Measurements from ENCODE around the gene GYG2.

GYG2 gene

DNA sequence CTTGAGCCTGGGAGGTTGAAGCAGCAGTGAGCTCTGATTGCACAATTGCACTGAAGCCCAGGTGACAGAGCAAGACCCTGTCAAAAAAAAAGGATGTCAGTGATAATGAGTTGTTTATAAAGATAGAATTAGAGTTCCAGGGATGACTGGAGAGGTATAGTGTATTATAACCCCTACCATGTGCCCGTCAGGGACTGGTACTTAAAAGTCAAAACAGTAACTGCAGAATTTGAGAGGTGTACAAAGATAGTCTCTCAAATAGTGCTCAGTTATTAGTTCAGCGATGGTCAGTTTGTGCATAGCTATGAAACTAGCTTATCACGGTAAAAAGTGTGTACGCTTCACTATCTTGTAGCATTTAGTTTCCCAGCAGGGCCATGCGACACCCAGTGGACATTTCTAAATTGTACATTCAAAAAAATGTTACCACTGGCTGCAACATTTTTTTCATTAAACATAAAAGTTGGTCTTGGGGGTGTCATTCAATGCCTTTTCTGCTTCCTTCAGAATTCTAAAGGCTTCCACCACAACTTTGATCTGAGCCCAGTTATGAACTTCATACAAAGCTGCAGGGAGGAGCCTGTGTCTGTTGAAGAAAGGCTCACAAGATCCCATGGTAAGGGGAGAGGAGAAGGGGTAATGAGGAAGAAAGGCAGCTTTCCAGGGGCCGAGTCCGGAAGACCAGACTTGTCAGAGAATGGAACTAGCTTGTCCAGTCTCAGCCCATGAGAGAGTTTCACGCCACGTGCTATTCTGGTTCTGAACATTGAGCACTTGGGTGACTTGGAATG lies 9.2 kb upstream of the GYG2 start:
- DNase-seq = no peak

DNA sequence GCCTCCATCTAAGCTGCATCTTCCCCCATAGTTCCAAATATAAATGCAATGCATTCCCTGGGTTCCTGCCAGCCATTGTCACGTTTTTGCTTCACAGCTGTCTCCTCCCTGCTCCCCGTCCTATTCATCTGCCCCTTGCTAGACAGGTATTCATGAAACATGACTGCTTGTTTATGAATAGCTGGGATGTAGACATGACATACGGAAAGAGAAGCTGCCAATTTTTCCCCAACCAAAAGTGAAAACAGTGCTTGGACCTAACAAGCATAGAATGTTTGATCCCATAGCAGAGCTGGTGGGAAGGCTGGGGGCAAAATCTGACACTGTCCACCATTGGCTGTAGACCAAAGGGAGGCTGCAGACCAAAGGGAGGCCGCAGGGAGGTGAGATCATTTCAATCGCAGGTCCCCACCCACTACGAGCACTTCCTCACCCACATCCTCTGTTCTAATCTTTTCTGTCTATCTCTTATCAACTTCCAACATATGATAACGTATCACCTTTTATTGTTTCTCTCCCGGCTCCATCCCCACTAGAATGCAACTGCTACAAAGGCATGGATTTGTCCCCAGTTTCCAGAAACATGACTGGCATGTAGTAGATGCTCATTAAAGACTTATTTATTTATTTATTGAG lies 8.5 kb upstream of the GYG2 start:
- no peak for DNase-seq

DNA sequence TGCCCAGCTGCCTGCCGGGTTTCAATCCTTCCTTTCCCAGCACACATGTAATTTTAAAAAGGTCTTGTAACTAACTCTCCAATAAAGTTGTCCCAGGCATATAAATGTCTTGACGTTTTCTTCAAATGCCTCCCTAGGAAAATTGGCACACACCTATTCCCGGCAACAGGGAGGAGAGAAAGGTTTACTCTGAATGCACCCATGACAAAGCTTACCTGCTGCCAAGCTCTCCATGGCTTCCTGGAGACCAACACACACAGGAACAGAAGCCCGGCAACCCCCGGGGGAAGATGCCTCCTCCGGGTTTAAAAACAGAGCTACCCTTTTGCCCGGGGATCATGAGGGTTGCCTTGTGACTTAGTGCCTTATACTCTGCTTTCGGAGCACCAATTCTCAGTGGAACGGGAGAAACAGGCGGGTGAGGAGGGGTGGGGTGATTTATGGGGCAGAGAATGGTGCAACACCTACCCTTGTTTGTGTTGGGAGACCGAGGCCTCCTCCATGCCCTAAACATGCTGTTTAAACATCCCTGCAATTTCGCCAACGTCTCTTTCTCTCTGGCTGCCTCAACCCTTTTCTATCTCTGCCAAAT lies 4.8 kb upstream of the GYG2 start:
- no peak for DNase-seq

DNA sequence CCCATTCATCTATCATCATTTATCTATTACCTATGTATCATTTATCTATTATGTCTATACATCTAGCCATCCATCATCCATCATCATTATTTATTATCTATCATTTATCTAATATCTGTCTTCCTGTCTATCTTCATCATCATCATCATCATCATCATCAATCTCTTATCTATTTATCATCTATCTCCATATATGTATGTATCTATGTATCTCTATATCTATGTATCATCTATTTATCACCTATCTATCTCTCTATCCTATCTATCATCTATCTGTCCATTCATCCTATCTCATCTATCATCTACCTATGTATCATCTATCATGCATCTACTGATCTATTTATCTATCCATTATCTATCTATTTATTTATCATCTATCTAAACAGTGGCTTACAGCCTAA lies 3.8 kb upstream of the GYG2 start:
- DNase-seq = no peak

DNA sequence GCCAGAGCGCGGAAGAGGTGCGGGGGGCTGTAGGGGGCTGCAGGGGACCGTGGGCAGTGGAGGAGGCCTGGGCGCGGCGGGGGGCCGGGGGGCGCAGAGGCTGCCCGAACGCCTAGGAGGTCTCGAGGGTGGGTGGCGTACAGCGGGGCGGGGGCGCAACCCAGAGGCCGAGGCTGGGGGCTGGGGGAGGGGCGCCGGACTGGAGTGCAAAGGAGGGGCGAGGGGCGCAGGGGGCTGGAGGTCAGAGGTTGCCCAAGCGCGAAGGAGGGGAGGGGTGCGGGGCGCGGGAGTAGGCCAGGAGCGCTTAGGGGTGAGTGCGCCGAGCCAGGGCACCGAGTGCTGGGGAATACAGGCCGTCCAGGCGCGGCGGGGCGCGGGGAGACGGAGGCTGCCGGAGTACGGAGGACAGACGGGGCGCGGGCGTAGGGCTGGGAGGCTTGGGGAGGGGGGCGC lies 255 bp downstream of the GYG2 start:
- no peak for DNase-seq

DNA sequence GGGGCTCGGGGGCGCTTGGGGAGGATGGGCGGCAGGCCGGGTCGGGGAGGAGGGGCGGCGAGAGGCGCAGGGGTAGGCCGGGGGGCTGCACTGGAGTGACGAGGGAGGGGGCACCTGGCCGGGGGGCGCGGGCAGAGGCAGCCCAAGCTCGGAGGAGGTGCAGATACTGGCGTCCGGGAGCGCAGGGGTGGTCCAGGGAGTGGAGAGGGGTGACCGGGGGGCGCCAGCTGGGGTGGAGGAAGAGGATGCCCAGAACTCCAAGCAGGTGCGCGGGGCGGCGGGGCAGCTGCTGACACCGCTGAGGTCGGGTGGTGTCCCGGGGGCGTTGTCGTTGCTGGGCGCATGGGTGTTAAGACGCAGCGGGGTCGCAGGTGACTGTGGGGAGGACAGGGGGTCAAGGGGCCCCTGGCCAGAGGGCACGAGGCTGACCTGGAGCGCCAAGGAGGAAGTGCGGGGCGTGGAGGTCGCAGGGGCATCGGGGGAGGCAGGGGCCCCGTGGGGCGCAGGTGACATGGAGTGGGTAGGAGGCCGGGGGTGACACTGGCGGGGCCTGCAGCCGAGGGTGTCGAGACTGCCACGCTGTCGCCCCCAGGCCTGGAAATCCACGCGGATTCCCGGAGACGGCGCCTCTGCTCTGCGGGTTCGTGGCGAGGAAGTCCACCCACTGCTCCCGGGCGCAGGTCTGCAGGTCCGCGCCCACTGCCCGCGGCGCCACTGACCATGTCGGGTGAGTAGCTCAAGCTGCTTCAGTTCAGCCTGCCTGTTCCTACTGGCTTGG lies 928 bp downstream of the GYG2 start:
- no peak for DNase-seq

DNA sequence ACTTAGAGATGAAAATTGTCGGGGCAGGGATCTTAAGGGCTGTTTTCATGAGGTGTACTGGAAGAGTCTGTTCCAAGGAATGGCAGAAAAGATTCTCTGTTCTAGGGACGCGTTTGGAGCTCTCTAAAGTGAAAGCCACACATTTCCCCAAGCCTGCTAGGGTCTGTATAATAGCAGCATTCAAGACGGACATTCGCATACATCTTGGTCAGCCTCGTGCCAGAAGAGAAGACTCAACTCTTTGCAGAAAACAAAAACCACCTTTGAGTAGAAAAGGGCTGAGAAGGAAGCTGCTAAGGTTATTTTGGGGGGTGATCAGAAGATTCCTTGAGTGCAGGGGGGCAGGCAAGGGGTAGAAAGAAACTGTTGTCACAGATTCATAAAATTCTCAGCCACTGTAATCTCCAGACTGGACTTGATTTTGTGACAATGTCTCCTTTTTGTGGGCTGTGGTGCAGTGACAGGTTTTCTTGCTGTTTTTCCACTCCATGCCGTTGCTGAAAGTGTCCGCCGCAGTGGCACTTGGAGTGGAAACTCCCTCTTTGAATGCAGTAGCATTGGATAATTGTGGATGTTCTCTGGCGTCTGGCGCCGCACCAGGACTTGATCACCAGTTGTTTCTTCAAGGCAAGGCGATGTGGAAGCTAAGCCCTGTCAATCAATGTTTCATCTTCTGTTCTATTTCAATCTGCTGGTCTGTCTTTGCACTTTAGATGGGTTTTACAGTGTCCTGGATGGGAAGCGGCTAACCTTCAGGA lies 2.9 kb downstream of the GYG2 start:
- no peak for DNase-seq

DNA sequence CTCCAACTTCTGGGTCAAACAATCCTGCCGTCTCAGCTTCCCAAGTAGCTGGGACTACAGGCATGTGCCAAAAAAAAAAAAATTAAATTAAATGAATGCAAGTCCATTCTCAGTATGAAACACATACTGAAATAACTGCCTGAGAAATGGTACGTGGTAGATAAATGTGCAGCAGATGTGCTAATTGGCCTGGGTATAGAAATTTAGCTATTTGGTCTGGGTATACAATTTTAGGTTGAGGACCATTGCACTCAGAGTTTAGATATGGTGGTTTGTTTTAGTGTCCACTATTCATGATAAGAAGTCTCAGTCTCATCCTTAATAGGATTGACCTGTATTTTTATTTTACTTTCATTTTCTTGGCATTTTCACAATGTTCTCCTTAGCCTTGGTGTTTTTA lies 9.2 kb downstream of the GYG2 start:
- no peak for DNase-seq

DNA sequence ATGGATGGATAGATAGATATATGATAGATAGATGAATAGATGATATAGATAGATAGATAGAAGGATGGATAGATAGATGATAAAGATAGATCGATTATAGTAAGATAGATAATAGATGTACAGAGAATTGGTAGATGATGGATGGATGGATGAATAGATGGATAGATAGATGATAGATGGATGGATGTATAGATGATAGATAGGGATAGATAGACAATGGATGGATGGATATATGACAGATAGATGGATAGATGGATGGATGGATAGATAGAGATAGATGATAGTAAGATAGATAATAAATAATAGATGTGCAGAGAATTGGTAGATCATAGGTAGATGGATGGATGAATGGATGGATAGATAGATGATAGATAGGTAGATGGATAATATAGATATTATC lies 12.2 kb downstream of the GYG2 start:
- no peak for DNase-seq

DNA sequence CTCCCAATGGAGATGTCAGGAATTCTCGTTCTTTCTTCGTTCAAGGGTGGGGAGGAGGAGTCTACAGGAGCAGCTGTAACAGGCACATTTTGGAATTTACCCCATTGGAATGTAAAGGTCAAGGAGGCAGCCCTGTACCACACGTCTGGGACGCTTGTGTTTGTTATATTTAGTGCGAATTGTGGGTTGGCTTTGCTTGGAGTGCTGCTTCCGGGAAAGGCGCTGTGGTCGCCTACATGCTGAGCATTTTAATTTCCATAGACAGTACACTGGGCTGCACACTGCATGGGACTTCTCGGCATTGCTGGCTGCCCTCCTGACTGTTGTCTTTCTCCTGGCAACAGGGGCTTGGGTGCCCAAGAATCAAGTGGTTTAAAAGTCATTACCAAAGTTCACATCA lies 12.8 kb downstream of the GYG2 start:
- DNase-seq = no peak

DNA sequence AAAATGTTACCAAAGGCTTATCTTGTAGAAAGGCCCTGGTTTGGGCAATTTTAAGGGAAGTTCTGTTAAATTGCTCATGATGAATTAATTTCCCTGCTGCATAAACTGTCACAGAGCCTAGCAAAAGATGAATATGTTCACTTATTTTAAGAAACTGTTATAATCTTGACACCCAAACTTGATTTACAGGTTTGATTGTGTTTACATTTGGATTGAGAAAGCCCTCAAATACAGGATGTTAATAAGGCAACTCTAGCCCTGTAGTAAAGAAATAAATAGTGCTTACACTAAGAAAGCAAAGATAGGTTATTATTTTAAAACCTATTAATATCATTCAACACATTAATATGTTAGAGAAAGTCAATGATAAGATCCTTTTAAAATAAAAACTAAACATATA lies 18.3 kb downstream of the GYG2 start:
- DNase-seq = no peak

DNA sequence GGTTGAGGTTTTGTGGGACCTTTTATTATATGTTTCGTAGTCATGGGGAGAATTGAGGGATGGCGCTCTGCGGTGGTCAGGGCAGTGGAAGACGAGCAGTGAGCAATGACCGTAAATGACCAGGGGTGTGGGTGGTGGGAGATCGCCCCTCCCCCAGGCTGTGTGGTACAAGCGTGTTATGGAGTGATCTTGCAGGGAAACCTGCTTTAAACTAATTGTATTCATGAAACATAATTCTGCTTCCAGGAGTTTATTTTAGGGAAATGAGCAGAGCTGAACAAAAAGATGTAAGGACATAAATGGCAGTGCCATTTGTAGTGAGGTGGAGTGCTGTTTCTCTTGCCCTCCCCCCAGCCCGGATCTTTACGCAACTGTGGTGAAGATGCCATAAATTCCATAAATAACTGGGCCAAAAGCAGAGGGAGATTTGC lies 20.2 kb downstream of the GYG2 start:
- DNase-seq = no peak

DNA sequence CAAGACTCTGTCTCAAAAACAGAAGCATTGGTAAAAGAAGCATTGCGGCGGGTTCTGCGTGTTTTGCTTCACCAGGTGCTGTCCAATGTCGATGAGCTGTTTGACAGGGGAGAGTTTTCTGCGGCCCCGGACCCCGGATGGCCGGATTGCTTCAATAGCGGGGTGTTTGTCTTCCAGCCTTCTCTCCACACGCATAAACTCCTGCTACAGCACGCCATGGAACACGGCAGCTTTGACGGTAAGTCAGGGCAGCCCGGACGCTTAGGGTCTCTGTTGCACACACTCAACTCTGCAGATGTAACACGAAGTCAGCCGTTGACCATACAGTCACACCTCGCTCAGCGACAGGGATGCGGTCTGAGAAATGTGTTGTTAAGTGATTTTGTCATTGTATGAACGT lies 26.2 kb downstream of the GYG2 start:
- no peak for DNase-seq

DNA sequence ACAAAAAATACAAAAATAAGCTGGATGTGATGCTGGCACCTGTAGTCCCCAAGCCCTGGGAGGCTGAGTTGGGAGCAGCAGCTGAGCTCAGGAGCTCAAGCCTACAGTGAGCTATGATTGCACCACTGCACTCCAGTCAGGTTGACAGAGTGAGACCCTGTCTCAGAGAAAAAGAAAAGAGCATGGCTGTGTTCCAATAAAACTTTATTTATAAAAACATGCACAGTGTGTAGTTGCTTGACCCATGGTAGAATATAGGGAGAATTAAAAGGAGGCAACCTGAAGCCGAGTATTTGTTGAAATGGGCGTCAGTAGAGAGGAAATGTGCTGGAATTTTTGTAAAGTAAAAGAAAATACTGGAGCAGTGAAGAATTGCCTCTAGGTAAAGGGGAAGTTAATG lies 27.0 kb downstream of the GYG2 start:
- DNase-seq = no peak

DNA sequence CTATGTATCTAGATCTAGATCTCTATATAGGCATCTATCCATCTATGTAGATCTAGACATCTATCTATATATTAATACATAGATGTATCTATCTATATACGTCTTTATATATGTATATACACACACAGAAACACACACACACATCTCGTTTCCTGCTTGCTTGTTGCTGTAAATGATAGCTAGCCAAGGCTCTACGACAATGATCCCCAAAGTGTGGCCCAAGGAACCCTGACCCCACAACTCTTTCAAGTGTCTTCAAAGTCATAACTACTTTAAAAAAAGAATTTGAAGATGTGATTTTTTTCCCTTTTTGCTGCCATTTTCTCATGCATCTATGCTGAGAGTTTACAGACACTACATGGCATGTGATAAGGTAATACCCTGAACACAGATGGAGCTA lies 28.8 kb downstream of the GYG2 start:
- no peak for DNase-seq

DNA sequence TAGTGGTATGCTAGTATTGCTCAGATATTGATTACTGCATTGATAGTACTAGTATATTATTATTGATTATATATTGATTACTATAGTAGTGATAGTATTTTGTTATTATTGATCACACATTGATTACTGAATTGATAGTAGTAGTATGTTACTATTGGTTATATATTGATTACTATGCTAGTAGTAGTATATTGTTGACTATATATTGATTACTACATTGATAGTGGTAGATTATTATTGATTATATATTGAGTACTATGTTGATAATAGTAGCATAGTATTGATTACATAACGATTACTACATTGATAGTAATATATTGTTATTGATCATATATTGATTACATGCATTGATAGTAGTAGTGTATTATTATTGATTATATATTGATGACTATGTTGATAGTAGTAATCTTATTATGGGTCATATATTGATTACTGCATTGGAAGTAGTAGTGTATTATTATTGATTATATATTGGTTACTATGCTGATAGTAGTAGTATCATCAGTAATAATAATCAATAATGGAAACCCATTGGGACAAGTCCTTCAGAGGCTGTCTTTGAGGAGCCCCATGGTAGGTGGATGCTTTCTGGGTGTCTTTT lies 30.6 kb downstream of the GYG2 start:
- no peak for DNase-seq

DNA sequence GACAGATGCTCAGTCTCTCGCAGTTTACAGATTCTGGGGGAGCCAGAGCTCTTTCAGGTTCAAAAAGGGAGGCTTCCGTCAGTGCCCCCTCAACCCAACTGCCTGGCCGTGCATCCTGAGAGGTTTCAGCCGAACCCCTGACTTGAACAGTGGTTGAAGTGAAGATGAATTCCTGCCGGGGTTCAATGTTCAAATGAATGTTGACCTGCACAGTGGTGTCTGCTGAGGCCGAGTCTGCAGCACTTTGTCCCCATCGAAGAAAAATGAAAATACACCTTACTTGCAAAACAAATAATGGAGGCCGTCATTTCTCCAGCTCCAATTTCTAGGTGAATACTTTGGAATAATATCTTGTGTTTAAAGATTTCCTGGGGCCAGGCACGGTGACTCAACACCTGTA lies 33.7 kb downstream of the GYG2 start:
- DNase-seq = no peak

DNA sequence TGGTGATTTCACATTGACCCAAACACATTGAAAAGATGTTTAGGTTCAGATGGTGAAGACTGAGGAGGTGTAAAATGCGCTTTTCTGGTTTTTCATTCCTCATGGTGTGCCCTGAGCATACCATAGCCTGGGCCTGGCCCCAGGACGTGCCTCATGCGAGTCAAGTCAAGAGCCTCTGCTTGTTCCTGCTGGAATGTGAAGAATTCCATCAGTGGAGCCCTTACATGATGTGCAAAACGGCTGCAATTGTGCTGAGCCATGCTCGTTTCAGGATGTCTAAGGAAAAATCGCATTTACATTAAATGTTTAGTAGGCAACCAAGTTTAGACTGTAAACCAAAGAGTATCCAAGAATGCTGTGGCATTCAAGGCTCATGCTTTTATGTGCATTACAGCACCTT lies 34.9 kb downstream of the GYG2 start:
- DNase-seq = no peak

DNA sequence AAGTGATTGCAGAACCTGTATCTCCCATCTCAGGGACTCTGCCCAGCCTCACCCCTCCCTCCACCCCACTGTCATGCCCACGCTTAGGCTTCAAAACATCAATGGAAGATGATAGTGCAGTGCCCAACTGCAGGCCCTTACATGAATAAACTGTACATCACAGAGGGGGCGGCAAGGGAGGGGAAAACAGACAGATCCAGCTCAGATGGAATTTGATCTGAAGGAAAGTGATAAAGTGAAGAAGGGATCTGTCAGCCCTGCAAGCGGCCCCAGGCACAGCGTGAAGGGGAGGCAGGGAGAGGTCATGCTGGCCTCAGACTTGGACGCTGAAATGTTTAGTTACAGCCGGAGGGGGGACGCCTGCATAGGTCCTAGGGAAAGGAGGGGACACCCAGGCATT lies 38.5 kb downstream of the GYG2 start:
- DNase-seq = no peak

DNA sequence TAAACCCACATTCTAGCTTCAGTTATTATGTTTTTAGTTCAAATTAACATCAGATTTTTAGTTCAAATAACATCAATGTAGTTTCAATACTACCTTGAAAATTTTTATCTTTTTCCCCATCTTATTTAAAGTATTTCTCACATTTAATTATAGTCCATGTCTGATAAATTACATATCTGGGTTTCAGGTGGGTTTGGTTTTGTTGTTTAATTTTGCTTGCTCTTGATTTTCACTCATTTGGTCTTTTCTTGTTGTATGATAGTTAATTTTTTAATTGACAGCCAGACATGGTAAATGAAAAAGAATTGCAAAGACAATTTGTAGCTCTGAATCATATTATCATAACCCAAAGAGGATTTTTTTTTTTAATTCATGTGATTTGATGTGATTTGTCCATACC lies 41.9 kb downstream of the GYG2 start:
- no peak for DNase-seq

DNA sequence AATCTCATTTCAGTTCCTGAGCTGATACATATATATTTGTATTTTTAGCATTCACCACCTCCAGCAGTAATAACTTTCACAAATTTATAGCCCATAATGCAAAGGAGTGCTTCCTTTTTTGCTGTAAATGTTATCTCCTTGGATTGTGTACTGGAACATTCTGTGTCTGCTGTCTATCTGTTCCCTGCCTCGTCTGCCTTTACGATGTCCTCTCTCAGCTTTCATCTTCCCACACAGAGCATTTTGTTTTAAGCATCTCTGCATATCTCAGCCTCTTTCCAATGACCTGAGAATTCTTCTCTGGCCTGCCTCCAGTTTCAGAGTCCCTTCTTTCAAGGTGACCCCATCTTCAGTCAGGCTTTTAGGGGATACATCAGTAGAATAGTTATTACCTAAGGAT lies 43.1 kb downstream of the GYG2 start:
- DNase-seq = no peak

DNA sequence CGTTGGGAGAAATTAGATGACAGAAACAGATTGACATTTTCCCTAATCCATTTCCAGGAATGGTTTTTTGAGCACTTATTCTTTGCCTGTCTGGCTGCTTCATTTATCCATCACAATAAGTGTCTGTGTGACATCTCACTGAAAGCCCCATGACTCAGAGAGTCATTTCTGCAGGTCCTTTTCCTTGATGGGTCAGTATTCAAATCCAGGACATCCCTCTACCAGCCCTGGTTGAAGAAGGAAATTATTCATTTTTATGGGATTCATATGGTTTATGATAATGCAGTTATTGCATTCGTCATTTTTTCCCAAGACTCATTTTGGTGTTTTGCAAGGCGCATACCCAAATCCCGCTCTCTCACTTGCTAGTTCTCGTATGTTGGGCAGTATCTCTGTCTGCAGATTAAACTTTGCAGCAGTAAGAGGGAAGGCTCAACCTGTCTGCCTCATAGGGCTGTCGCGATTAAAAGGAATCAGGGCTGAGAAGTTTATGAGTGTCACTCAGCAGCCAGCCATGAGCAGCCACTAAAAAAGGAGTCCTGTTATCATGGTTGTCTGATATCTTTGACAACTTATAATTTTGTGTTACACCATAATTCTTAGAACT lies 44.0 kb downstream of the GYG2 start:
- DNase-seq = no peak
